GM12878 (cell line): ENCODE data around the gene SLIT2. TPM values are rescaled to one million over a fixed set of nuclear protein-coding genes. Genes with fewer than 3 reads are reported as not detected.

Source experiments
- ATAC-seq: fragments of 200-7000 bp; cut with Tn5 transposase; 3 replicates; pipeline ENCODE4 v1.9.1; 2020; ENCODE audit warnings: mild to moderate bottlenecking, moderate library complexity
- BruUV-seq: library from RNA; stranded (reverse); fragments of 400-500 nt; replicated peaks from 2 replicates; lab custom pipeline; 2021; lab: Mats Ljungman, UMichigan
- CTCF ChIA-PET: fragments of 300-600 bp; sonication (Branson Sonifier 250); formaldehyde crosslinking; extraction: SDS; loops from one replicate; lab custom pipeline; 2021; ENCODE audit warnings: inconsistent platforms; lab: Yijun Ruan, JAX
- POLR2A ChIA-PET: fragments of 350-600 bp; formaldehyde crosslinking; extraction: SDS; loops from one replicate; lab custom pipeline; 2021; ENCODE audit warnings: inconsistent platforms; lab: Charles Lee
- RAD21 ChIA-PET: fragments of 300-600 bp; sonication (Branson Sonifier 250); formaldehyde crosslinking; loops from one replicate; lab custom pipeline; 2023; ENCODE audit warnings: antibody characterized with exemption; ENCODE audit not compliant: unreplicated experiment; lab: Charles Lee
- SMC1A ChIA-PET: fragments of 300-600 bp; sonication (Branson Sonifier 250); formaldehyde crosslinking; loops from one replicate; lab custom pipeline; 2023; ENCODE audit not compliant: unreplicated experiment, uncharacterized antibody; lab: Charles Lee
- DNase-seq: peaks from one replicate; pipeline ENCODE4 v3.0.0-alpha.2; 2011; ENCODE audit warnings: low read depth, low spot score
- FAIRE-seq: peaks from 3 replicates; lab custom pipeline; 2011; peaks lifted over from hg19 to GRCh38; lab: Jason Lieb, UNC
- H2AFZ ChIP-seq: 2 replicates; pipeline ENCODE4 v1.6.0; 2011; ENCODE audit warnings: low read depth, low read length, control low read depth; ENCODE audit not compliant: control insufficient read depth
- H3K27ac ChIP-seq: 2 replicates; pipeline ENCODE4 v1.5.1; 2011; ENCODE audit warnings: control low read depth; ENCODE audit not compliant: control insufficient read depth, insufficient read depth
- H3K27me3 ChIP-seq, 2 experiments: replicated peaks in 1 of 2; 2 replicates each; pipeline versions ENCODE4 v1.6.0 to v1.6.1; 2011; ENCODE audit warnings: low read length in 1 of 2; ENCODE audit not compliant: control insufficient read depth in 2 of 2, insufficient read depth in 2 of 2
- H3K36me3 ChIP-seq, 2 experiments: 2 replicates each; pipeline ENCODE4 v1.5.1; 2011; ENCODE audit warnings: low read length in 1 of 2; ENCODE audit not compliant: control insufficient read depth in 2 of 2, insufficient read depth in 2 of 2
- H3K4me1 ChIP-seq: 2 replicates; pipeline ENCODE4 v1.6.1; 2011; ENCODE audit warnings: mild to moderate bottlenecking, low read length, moderate library complexity, mixed read lengths; ENCODE audit not compliant: control insufficient read depth, insufficient read depth
- H3K4me2 ChIP-seq: 2 replicates; pipeline ENCODE4 v1.6.0; 2011; ENCODE audit warnings: control low read depth; ENCODE audit not compliant: control insufficient read depth, insufficient read depth
- H3K4me3 ChIP-seq: fragments of 200-600 bp; sonication (generic); 2 replicates; pipeline ENCODE4 v1.5.1; 2016
- H3K79me2 ChIP-seq: 2 replicates; pipeline ENCODE4 v1.6.0; 2011; ENCODE audit warnings: low read length; ENCODE audit not compliant: control insufficient read depth, insufficient read depth
- H3K9ac ChIP-seq: 2 replicates; pipeline ENCODE4 v1.8.0; 2011; ENCODE audit warnings: low read length, control low read depth, mixed read lengths; ENCODE audit not compliant: control insufficient read depth, insufficient read depth
- H3K9me3 ChIP-seq: replicated peaks from 3 replicates; pipeline ENCODE4 v1.5.1; 2011; ENCODE audit warnings: mild to moderate bottlenecking, low read length; ENCODE audit not compliant: control insufficient read depth, insufficient read depth
- H4K20me1 ChIP-seq: 2 replicates; pipeline ENCODE4 v1.6.0; 2011; ENCODE audit not compliant: control insufficient read depth, insufficient read depth
- ATF7 ChIP-seq: fragments of 450-650 bp; IDR thresholded peaks from 2 replicates; pipeline ENCODE4 v1.6.1; 2016; ENCODE audit warnings: low read depth, mild to moderate bottlenecking
- IKZF2 ChIP-seq, 2 experiments: fragments of 450-650 bp; IDR thresholded peaks; 2 replicates each; pipeline ENCODE4 v1.6.1; 2017; ENCODE audit warnings: mild to moderate bottlenecking in 2 of 2, moderate library complexity in 2 of 2
- KAT2A ChIP-seq: conservative IDR thresholded peaks from 2 replicates; pipeline ENCODE4 v1.6.1; 2011; ENCODE audit warnings: low read depth, low read length; ENCODE audit not compliant: control insufficient read depth
- NR2F1 ChIP-seq: fragments of 450-650 bp; conservative IDR thresholded peaks from 2 replicates; pipeline ENCODE4 v1.6.1; 2017; ENCODE audit warnings: mild to moderate bottlenecking
- RBBP5 ChIP-seq: fragments of 200-600 bp; sonication (generic); conservative IDR thresholded peaks from 2 replicates; pipeline ENCODE4 v1.6.1; 2016
- SIN3A ChIP-seq: IDR thresholded peaks from 2 replicates; pipeline ENCODE4 v1.6.1; 2012; ENCODE audit warnings: low read depth, low read length, improper control_type of control experiment
- SPI1 ChIP-seq: IDR thresholded peaks from 2 replicates; pipeline ENCODE4 v1.6.1; 2011; ENCODE audit warnings: low read depth, mild to moderate bottlenecking, low read length, moderate library complexity, borderline replicate concordance; ENCODE audit not compliant: insufficient read depth
- STAT3 ChIP-seq: IDR thresholded peaks from 2 replicates; pipeline ENCODE4 v1.6.1; 2011; ENCODE audit warnings: low read depth, low read length, improper control_type of control experiment
- SUZ12 ChIP-seq: fragments of 200-600 bp; sonication (generic); IDR thresholded peaks from one replicate; pipeline ENCODE4 v1.6.1; 2018; ENCODE audit warnings: antibody characterized with exemption, mild to moderate bottlenecking; ENCODE audit not compliant: unreplicated experiment
- TARDBP ChIP-seq: IDR thresholded peaks from 2 replicates; pipeline ENCODE4 v1.6.1; 2016; ENCODE audit warnings: borderline replicate concordance
- YBX1 ChIP-seq: fragments of 450-650 bp; IDR thresholded peaks from 2 replicates; pipeline ENCODE4 v1.6.1; 2016; ENCODE audit warnings: antibody characterized with exemption
- ZNF24 ChIP-seq: fragments of 450-650 bp; IDR thresholded peaks from 2 replicates; pipeline ENCODE4 v1.6.1; 2017; ENCODE audit warnings: antibody characterized with exemption, mild to moderate bottlenecking
- ZSCAN29 ChIP-seq: fragments of 450-650 bp; IDR thresholded peaks from 2 replicates; pipeline ENCODE4 v1.6.1; 2017; ENCODE audit warnings: mild to moderate bottlenecking, moderate library complexity
- WGBS: methylation state at CpG from one replicate; pipeline ENCODE4 v1.1.6; 2016; ENCODE audit warnings: low lambda C conversion rate; ENCODE audit not compliant: insufficient replicate concordance, insufficient coverage; ENCODE audit errors: missing lambda C conversion rate; 5-methylcytosine and 5-hydroxymethylcytosine counted together
- in situ Hi-C: fragments of 300-500 bp; cut with MboI; formaldehyde crosslinking; loops from 9 replicates; pipeline ENCODE4 v1.14.3; 2018; ENCODE audit warnings: mixed read lengths
- intact Hi-C: fragments of 100-400 bp; cut with micrococcal nuclease; formaldehyde crosslinking; loops from one replicate; pipeline ENCODE4 v1.14.2; 2022; ENCODE audit not compliant: unreplicated experiment
- polyA plus RNA-seq, 11 experiments: library from polyadenylated mRNA; depleted of rRNA in 4 of 11; unstranded in 6 of 11; stranded (reverse) in 5 of 11; fragments of >200 nt; fragmentation: Nextera tagmentation in 4 of 11; fragmentation: Illumina TruSeq in 1 of 11; extraction: Ambion mirVana in 4 of 11; extraction: Trizol in 1 of 11; gene quantifications; 1 replicate in 1 of 11; 2 replicates in 10 of 11; pipeline versions ENCODE4 v1.2.1 to v1.2.3, GENCODE V29; 2011 to 2016; ENCODE audit warnings: inconsistent platforms in 2 of 11, missing spikeins in 2 of 11, low read depth in 1 of 11
- total RNA-seq, 4 experiments: library from RNA; depleted of rRNA in 3 of 4; stranded (reverse); fragments of >200 nt in 3 of 4; fragmentation: Illumina TruSeq in 1 of 4; extraction: Trizol in 1 of 4; gene quantifications; 2 replicates each; pipeline versions ENCODE4 v1.2.1 to v1.2.3, GENCODE V29; 2013 to 2021
- TF ChIP-seq, protein P1 (sequence below): IDR thresholded peaks from 2 replicates; pipeline ENCODE4 v1.6.1; 2011; ENCODE audit warnings: mild to moderate bottlenecking, low read depth, low read length, moderate library complexity; ENCODE audit not compliant: insufficient replicate concordance
- TF ChIP-seq, protein P2 (sequence below): IDR thresholded peaks from 2 replicates; pipeline ENCODE4 v1.6.1; 2012; ENCODE audit warnings: mild to moderate bottlenecking, low read depth, low read length

Gene SLIT2
- total and polyA plus RNA-seq, 10 of the 15 experiments (the other 5 are each of a cell fraction or from before 2014, with no cell fraction given) = 0.01 to 0.05 TPM; not detected in 8

GRCh38 chr4:20262221-20262620, 10.5 kb downstream of the SLIT2 start:
- H3K9me3 ChIP-seq = no peaks in the 10 kb centered on the region
- WGBS = 29% methylated on average over 2 of the region's 2 CpGs
- H2AFZ ChIP-seq = no peak overlapping the region
- no peak overlapping the region for H3K4me2 ChIP-seq
- no peaks in the 10 kb centered on the region for H3K27me3 ChIP-seq
- no peaks in the 10 kb centered on the region for H3K79me2 ChIP-seq
- no peak overlapping the region for H3K4me3 ChIP-seq
- ChIA-PET RAD21 (no interaction called here), SMC1A (no interaction called here), POLR2A (no interaction called here)
- no TSS peak for BruUV-seq
- no peak for DNase-seq
- in situ Hi-C loops = no loop called here
- no peak overlapping the region for H3K27ac ChIP-seq
- no peak for ATAC-seq
- H3K36me3 ChIP-seq = no peaks in the 10 kb centered on the region
- intact Hi-C loops = no loop called here
- TF ChIP-seq ATF7 (no peak), SUZ12 (no peak), NR2F1 (no peak), STAT3 (no peak)
- TF ChIP-seq, all 136 proteins: peak for 0
- FAIRE-seq = no peak
- CTCF ChIA-PET = no interaction called here
- Histone ChIP-seq H4K20me1 (no peaks in the 10 kb centered on the region), H3K4me1 (no peaks in the 10 kb centered on the region), H3K9ac (no peak overlapping the region)

DNA sequence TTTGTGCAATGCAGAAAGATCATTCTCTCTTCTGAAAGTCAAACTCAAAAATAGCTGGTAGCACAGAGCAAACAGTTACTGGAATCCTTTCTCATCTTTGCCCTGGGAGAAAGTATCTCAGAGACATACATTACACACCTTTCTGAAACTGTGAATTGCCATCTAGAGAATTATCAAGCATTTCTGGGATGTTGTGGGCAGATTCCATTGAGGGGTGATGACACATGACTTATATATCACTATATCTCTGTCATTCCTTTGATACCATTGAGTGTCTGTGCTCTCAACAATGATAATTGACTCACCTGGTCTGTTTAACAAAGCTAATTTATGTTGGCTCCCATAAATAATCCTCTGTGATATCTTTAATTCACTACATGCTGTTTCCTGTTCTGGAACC, 13.0 kb downstream of the SLIT2 start:
- ChIA-PET RAD21 (interaction anchor here (1.5 kb wide), 1 partner anchor 27 kb away, joined by 3 read pairs; no protein-coding TSS in a partner anchor), SMC1A (no interaction called here), CTCF (no interaction called here), POLR2A (no interaction called here)
- no peak for ATAC-seq
- Histone ChIP-seq H3K9me3 (no peaks in the 10 kb centered on the region), H3K36me3 (no peaks in the 10 kb centered on the region), H4K20me1 (no peaks in the 10 kb centered on the region), H3K4me1 (no peaks in the 10 kb centered on the region), H3K4me2 (no peak overlapping the region), H3K27me3 (no peaks in the 10 kb centered on the region), H3K9ac (no peak overlapping the region), H3K4me3 (no peak overlapping the region), H2AFZ (no peak overlapping the region), H3K79me2 (no peaks in the 10 kb centered on the region), H3K27ac (no peak overlapping the region)
- BruUV-seq = no TSS peak
- in situ Hi-C loops = no loop called here
- intact Hi-C loops = no loop called here
- TF ChIP-seq ZNF24 = no peak
- TF ChIP-seq KAT2A = no peak
- TF ChIP-seq SIN3A = no peak
- TF ChIP-seq RBBP5 = no peak
- TF ChIP-seq SPI1 = no peak
- TF ChIP-seq IKZF2 (IDR thresholded peaks at IDR 0.05) = no peak
- TF ChIP-seq TARDBP = no peak
- TF ChIP-seq, protein P1, sequence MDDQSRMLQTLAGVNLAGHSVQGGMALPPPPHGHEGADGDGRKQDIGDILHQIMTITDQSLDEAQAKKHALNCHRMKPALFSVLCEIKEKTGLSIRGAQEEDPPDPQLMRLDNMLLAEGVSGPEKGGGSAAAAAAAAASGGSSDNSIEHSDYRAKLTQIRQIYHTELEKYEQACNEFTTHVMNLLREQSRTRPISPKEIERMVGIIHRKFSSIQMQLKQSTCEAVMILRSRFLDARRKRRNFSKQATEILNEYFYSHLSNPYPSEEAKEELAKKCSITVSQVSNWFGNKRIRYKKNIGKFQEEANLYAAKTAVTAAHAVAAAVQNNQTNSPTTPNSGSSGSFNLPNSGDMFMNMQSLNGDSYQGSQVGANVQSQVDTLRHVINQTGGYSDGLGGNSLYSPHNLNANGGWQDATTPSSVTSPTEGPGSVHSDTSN = no peak
- TF ChIP-seq, protein P2, sequence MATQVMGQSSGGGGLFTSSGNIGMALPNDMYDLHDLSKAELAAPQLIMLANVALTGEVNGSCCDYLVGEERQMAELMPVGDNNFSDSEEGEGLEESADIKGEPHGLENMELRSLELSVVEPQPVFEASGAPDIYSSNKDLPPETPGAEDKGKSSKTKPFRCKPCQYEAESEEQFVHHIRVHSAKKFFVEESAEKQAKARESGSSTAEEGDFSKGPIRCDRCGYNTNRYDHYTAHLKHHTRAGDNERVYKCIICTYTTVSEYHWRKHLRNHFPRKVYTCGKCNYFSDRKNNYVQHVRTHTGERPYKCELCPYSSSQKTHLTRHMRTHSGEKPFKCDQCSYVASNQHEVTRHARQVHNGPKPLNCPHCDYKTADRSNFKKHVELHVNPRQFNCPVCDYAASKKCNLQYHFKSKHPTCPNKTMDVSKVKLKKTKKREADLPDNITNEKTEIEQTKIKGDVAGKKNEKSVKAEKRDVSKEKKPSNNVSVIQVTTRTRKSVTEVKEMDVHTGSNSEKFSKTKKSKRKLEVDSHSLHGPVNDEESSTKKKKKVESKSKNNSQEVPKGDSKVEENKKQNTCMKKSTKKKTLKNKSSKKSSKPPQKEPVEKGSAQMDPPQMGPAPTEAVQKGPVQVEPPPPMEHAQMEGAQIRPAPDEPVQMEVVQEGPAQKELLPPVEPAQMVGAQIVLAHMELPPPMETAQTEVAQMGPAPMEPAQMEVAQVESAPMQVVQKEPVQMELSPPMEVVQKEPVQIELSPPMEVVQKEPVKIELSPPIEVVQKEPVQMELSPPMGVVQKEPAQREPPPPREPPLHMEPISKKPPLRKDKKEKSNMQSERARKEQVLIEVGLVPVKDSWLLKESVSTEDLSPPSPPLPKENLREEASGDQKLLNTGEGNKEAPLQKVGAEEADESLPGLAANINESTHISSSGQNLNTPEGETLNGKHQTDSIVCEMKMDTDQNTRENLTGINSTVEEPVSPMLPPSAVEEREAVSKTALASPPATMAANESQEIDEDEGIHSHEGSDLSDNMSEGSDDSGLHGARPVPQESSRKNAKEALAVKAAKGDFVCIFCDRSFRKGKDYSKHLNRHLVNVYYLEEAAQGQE = no peak
- no peak for TF ChIP-seq YBX1
- TF ChIP-seq ZSCAN29 = no peak
- FAIRE-seq = no peak
- no peak for DNase-seq
